NCI-H1105 (cell line): ENCODE results near the gene GPC1.

Experiments used
- DNase-seq: peaks from one replicate; lab custom pipeline; 2025; lab: John Stamatoyannopoulos, UW

GPC1 gene

DNA sequence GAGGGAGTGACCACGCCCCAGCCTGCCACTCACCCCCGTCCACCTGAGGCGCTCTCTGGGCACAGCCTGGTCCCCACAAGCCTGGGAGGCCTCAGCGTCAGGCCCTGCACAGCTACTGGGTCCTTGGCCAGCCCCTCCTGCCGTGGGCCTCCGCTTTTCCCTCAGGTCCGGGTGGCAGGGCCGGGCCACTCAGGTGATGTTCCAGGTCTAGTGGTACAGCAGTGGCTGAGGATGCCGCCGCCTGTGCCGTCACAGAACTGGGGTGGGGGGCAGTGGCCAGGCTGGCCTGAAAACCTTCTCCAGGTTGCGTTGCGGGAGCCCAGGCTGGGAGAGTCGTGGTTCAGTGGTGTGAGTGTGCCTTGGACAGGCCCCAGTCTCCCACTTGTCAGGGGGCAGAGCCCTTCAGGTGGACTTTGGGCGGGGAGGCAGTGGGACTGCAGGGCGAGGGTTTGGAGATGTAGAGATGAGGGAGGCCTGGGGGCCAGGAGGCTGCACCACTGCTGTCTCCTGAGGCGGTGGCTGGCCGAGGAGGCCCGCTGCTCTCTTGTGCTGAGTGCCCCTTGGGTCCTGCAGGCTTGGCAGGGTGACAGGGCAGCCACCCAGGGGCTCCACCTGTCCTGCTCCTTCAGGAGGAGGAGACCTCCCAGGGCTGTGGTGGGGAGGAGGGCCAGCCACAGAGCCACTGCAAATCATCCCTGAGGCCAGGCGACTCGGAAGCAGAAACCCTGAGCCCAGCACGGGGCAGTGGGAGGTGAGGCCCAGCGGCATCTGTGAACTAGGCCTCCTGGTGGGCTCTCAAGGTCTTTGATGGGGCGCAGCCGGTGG, 7.6 kb downstream of the GPC1 start:
- no peak for DNase-seq

DNA sequence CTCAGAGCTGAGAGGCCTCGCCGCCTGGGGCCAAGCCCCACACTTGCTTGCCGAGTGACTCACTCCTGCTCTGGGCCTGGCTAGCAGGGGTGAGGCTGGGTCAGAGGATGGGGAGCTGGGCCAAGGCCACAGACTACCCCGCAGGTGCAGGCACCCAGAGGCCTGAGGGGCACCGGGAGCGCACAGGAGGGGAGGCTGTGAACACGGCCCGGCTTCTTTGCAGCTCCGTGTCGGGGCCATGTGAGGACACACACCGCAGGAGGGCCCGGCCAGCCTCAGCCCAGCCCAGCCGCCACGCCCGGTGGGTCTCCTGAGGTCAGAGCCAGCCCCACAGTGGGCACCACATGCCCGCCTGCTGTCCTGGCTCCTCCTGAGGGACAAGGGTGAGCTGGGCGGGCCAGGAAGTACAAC, 8.4 kb downstream of the GPC1 start:
- no peak for DNase-seq

DNA sequence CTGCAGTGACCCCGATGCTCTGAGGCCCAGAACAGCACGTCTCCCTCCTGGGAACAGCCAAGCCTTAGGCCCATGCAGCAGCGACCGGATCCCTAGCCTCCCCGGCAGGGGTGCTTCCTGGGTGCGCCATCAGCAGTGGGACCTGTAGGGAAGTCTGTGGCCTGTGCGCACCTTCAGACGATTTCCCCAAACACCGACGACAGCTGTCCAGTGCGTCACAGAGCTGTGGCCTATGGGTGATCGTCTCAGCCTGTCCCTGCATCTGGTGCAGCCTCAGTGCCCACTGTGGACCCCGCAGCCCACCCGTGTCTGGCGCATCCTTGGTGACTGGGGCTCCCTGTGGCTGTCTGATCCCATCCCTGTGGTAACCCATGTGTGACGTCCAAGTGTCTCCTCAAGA, 9.0 kb downstream of the GPC1 start:
- no peak for DNase-seq

DNA sequence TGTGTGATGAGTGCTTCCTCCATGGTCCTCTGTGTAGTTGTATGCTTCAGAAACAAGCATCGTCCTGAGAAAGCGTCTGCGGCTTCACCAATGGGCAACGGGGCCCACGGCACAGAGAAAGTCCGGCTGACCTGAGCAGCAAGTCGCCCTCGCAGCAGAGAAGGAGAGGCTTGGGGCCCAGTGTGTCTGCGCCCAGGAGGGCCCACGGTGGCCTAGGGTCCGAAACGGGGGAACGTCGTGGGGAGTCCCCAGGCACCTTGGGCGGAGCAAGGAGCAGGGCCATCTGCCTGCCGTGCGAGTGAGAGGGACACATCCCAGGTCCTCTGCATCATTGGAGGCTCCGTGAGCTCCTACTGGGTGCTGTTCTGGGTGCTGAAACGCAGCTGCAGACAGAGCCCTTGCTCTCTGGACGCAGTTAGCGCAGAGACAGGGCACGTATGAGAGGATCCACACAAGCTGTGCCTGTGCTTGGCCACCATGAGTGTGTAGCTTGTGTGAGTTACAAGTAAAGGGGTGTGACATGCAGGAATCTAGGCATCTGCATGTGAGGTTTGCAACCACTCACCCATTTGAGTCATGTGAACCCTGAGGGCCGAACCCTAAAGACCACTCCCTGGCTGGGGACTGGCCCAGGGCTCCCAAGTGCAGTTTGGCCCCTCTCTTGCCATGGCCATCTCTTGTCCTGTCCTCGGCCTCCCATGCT, 10.6 kb downstream of the GPC1 start:
- no peak for DNase-seq

DNA sequence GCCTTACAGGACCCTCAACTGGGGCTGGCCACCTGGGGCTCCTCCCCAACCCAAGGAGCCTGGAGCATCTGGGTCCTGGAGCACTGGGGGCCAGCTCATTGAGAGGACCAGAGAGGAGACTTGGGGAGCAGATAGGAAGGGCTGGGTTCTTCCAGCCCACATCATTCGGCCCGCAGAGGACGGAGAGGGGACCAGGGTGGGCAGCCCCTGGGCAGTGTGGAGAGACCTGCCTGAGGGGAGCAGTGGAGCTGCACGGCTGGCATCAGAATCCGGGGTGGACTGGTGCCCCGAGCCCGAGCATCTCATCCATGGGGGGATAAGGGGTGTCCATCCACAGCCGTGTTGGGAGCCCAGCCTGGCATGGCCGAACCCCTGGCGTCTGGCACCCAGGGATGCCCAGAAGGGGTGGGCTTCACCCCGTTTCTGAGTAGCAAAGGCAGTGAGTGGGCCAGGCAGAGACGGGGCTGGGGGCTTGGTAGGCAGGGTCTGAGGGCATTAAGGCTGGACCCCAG, 11.3 kb downstream of the GPC1 start:
- no peak for DNase-seq

DNA sequence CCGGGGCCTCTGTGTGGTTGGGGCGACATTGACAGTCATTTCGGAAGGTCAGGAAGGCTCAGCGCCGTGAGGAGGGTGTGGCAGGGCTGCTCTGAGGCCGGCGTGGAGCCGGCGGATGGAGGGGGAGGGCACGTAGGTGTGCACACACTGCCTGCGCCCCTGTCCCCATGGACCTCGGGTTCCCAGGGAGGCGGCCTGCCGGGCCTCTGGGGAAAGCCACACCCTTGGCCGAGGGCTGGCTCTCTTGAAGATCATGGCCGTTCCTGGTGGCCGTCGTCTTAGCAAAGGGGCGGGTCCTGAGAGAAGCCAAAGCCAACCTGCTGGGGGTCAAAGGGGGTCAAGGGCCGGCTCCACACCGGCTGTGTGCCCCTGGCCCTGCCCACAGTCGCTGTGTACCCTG, 11.9 kb downstream of the GPC1 start:
- no peak for DNase-seq

DNA sequence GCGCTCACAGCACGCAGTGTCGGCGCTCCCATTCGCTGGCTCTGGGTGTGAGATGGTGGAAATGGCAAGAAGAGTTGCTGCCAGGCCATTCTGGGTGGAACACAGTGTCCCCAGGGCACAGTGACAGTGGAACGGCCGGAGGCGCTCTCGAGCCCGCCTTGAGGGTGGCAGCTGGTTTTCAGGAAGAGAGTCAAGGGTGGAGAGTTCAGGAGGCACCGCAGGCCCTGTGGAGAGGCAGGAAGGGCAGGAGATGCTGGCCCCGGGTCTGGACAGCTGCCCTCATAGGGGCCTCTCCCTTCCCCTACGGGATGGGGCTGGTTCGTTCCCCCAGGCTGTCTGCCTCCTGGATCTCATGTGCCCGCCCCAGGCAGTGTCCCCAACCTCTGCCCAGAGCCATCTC, 12.5 kb downstream of the GPC1 start:
- no peak for DNase-seq

DNA sequence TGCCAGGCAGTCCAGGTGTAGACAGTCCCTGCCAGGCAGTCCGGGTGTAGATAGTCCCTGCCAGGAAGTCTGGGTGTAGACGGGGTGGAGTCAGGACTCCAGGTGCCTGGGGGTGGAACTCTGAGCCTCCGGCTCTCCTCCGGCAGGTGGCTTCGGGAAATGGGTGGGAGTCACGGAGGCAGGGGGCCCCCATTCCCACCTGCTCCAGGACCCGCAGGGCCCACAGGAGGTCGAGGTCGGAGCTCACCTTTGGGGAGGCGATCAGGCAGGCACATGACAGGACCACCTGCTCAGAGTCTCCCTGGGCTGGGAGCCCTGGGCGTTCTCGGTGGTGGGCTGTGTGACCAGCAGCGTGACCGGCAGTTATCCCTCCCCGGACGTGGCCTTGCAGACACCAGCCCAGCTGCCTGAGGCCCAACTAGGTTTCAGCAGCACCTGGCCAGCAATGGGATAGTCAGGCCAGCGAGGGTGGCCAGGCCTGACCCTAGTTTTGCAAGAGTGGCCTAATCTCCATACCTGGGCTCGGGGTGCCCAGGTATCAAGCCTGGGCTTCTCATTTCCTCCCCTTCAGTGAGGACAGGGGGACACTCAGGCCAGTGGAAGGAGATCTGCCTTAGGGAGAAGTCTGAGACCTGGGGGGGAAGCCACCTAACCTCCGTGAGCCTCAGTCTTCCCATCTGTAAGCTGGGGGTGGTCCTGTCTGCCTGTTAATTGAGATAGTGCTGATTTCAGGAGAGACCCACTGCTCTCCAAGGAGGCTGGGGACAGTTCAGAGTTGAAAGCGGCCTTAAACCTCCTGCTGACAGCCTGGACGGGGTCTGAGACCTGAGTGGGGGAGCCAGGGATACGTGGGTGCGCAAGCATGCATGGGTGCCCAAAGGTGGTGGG, 13.2 kb downstream of the GPC1 start:
- DNase-seq: no peak

DNA sequence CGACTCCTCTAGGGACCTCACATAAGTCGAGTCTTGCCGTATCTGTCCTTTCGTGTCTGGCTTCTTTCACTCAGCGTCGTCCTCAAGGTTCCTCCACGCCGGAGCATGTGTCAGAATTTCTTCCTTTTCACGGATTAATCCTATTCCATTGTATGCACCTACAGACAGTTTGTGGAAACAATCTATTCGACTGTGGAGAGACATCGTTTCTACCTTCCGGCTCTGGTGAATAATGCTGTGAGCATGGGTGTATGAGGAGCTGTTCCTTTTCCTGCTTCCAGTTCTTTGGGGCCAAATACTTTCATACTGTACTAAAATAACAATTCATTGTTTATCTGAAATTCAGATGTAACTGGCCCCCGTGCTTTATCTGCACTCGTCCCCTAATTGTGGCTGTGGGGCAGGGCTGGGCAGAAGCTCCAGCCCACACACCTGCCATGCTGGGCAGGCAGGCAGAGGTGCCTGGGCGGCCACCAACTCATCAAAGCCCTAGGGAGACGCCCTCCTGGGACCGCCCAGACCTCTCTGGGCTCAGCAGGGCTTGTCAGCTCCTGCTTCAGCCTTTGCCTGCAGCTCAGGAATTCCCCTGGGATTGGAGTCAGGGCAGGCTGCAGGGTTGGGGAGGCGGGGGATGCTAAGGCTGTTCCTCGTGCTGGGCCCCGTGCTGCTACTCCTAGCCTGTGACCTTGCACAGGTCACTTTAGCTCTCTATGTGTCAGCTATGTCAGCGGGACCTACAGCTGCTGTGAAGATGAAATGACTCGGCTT, 14.5 kb downstream of the GPC1 start:
- peak; percentile 8 for DNase-seq

DNA sequence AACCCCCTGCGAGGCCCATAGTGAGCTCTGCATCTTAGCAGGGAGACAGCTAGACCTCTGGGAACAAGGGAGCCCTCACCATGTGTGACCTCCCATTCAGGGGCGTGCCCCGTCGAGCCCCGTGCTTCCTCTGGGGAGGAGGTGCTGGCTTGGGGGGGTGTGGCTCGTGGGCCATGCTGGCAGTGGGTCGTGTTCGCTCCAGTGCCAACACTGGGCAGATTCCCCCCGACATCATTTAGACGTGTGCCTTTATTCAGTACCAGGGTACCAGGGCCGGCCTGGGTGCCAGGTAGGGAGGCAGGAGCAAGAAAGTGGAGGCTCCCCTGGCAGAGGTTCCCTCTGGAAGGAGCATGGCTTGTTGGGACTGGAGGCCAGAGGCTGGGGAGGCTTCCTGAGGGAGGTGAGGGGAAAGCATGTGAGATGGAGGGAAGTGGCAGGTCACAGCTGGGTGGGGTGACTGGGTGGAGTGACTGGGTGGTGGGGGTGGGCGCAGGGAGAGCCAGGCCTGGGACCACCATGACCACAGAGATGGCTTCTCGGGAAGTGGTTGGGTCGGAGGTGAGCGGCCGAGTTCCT, 15.2 kb downstream of the GPC1 start:
- DNase-seq: no peak

DNA sequence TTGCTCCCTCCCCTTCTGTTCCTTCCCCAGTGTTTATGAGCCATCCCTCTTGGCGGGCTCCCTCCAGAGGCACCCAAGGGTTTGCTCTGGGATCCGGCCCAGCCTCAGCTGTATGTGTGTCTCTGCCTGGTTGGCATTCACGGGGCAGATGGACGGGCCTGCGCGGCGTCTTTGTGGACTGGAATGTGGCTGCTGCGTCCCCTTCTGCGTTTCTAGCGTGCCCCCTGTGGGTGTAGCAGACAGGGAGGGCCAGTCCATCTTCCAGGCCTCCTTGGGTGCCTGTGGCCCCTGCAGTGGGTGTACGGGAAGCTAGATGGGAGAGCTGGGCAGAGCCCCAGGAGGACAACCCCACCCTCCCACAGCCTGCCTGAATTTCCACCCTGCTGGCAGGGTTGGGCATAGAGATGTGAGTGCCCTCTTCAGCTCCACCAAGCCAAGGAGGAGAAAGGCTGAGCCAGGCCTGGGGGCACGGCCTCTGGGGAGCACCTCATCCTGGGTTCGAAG, 15.7 kb downstream of the GPC1 start:
- no peak for DNase-seq

DNA sequence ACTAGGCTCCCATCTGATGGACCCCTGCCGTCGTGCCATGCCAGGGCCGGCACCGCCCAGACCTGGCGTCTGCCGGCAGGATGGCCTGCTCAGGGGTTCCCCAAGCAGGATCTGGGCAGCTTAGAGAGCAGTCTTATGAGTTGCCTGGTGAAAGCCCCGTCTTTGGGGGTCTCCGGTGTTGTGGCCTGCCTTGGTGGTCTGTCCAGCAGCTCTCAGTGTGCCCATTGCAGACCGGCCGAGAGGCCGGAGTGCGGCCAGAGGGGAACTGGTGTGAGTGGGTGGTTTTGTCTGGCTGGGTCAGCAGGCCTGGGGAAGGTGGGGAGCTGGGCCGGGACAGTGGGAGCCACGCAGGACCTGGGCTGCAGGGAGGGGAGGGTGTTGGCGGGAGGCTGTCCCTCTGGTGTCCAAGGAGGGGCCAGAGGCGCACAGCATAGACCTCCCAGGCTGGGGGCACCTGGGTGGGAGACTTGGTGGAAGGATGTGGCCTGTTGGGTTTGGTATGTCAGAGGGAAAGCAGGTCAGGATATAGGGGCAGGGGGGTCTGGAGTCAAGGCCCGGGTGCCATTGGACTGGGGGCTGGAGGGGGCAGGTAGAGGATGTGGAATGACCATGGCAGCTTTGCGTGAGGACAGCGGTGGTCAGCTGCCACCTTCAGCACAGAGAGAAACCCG, 16.5 kb downstream of the GPC1 start:
- DNase-seq: no peak

DNA sequence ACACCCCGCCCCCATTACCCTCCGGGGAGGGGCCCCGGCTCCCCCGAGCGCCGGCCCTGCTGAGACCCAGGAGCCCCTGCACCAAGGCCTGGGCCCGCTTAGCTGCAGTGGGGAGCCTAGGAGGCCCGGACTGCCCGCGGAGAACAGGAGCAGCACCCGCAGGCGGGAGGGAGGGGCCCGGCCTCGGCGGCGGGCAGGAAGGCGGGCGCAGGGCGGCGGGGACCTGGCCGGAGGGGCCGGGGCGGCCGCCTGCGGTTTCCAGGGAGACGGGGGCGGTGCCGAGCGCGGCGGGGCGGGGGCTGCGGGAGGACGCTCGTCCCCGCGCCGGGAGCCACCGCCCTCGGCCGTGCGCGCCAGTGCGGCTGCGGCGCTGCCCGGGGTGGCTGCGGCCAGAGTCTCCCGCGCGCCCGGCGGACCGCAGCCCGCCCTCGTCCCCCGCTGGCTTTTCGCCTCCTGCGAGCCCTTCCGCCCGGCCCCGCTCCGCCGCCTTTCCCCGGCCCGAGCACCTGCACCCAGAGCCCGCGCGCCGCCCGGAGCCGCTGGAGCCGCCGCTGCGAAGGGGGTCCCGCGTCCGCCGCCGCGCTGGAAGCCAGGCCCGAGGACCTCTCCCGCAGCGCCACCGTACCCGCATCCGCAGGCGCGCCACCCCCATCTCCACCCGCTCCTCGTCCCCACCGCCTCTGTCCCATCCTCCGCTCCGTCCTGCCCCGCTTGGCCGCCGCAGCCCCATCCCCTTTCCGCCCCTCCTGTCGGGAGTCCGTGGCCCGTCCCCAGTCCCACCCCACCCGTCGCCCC, 17.2 kb downstream of the GPC1 start:
- peak; percentile 64 for DNase-seq

DNA sequence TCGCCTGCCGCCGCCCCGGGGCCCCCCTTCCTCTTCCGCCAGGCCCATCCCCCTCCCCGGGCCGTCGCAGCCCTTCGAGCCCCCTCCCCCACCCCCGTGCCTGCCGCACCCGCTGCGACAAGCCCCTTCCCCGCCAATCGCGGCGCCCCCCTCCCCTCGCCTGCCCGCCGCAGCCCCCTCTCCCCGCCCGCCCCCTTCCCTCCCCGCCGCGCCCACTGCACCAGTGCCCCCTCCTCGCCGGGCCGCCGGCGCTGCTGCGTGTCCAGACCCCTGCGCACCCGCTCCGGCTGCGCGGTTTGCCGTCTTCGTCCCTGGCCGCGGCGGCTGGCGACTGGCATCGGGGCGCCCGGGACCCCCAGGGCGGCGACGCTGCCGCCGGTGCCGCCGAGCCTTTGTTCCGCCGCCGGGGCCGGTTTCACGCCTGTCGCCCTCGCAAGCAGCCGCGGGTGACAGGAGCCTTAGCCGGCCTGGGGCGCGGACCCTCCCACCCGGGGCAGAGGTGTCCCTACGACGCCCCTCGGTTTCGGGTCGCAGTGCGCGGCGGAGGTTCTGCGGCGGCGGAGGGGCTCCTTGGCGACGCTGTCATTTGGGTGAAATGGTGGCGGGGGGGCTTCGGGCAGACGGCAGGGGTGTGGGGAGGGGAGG, 18.1 kb downstream of the GPC1 start:
- DNase-seq: no peak

DNA sequence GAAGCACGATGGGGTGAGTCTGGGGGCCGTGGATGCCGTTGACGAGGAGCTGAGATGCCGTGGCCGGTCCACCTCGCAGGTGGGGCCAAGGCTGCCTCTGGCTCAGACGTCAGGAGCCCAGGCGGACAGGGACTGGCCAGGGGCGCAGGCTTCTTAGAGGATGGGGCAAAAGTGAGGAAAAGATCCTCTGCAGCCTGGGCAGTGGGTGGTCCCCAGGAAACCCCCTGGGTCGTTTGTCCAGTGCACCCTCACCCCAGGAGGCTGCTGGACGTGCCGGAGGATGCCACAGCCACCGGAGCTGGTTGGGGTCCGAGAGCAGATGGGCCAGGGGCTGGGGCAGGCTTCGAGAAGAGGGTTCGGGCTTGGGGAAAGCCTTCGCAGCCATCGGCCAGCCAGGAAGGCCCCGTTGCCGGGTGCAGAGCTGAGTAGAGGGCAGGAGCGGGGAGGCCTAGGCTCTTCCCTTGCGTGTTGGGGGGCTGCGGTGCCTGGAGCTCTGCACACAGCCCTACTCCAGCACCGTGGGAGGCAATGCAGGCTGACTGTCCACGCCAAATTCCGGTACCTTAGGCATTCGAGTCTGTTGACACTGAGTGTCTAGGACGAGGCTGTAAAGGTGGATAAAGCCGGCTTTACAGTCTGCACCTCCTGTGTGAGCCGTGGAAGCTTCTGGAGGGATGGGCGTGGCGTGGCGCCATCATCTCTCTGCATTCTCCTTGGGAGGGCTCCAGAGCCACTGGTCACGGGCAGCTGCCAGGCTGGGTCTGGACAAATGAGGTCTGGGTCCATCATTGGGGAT, 18.8 kb downstream of the GPC1 start:
- no peak for DNase-seq

DNA sequence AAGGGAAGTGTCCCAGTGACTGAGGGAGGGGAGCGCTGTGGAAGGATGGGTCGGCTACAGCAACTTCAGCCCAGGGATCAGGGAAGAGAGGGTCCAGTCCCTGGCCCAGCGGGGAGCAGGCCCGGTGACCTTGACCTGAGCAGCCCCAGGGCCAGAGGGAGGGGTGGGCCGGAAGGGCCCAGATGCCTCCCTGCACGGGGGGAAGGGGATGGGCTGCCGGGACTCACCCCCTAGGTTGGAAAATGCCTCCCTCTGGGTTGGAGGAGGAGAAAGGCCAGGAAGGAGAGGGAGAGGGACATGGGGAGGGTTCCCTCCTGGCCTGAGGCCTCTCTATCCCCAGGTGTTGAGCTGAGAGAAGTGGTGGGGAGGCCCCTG, 19.8 kb downstream of the GPC1 start:
- DNase-seq: no peak

DNA sequence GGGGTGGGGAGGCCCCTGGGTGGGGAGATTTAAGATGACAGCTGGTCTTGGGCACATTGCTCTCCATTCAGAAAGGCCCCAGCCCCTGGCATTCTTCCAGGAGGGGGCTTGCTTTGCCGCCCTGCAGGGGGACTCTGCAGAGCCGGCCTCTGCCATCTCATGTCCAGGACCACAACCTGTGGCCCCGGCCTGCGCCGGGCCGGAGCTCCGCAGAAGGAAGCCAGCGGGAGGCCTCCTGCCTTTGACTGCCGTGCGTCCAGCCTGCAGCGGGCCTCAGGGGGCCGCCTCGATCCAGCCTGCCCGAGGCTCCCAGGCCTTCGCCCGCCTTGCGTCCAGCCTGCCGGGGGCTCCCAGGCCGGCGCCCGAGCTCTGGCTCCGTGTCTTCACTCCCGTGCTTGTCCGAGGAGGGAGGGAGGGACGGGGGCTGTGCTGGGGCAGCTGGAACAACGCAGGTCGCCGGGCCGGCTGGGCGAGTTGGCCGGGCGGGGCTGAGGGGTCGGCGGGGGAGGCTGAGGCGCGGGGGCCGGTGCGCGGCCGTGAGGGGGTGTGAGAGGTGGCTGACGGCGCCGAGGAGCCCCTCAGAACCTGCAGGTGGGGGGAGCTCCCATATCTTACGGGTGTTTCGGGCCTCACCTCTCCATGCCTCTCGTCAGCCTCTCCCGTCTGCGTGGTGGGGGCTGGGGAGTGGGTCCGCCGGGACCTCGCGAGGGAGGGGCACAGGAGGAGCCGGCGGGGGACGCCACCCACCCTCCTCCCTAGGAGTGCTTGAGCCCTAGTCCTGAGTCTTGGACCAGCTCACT, 20.4 kb downstream of the GPC1 start:
- no peak for DNase-seq
